K562 (cell line): ENCODE data around the gene ITSN2. TPM values are rescaled to one million over a fixed set of nuclear protein-coding genes. Genes with fewer than 3 reads are reported as not detected.

ENCODE experiments used
- ATAC-seq: fragments of 200-7000 bp; cut with Tn5 transposase; 3 replicates; pipeline ENCODE4 v1.9.1; 2020; ENCODE audit warnings: moderate library complexity
- BruUV-seq: library from RNA; stranded (reverse); fragments of 400-500 nt; replicated peaks from 2 replicates; lab custom pipeline; 2021; lab: Mats Ljungman, UMichigan
- CTCF ChIA-PET: fragments of 300-600 bp; formaldehyde crosslinking; extraction: SDS; loops from one replicate; lab custom pipeline; 2021; ENCODE audit warnings: low intra/inter-chr PET ratio; lab: Yijun Ruan, JAX
- POLR2A ChIA-PET: fragments of 300-600, 350-650 bp; sonication (Branson Sonifier 250); formaldehyde crosslinking; extraction: SDS; loops from one replicate; lab custom pipeline; 2021; ENCODE audit warnings: antibody characterized with exemption, inconsistent platforms; lab: Yijun Ruan, JAX
- DNase-seq, 4 experiments: peaks; one replicate each; pipeline versions ENCODE4 v3.0.0 to v3.0.0-alpha.2; 2011 to 2018; ENCODE audit warnings: low spot score in 3 of 4, mixed read lengths in 3 of 4; ENCODE audit errors: extremely low read depth in 1 of 4
- FAIRE-seq: peaks from 2 replicates; lab custom pipeline; 2011; peaks lifted over from hg19 to GRCh38; lab: Jason Lieb, UNC
- H2AFZ ChIP-seq: 2 replicates; pipeline ENCODE4 v1.6.0; 2011; ENCODE audit warnings: low read depth, low read length, control low read depth, inconsistent platforms
- H3K27ac ChIP-seq: fragments of 200-600 bp; 3 replicates; pipeline ENCODE4 v1.8.0; 2011; ENCODE audit warnings: low read depth, mild to moderate bottlenecking, control low read depth, inconsistent platforms, low read length, moderate library complexity, mixed read lengths; ENCODE audit errors: extremely low read depth
- H3K27me3 ChIP-seq, 2 experiments: fragments of 300-600 bp in 1 of 2; 2 replicates in 1 of 2; 3 replicates in 1 of 2; pipeline versions ENCODE4 v1.6.0 to v1.8.0; 2011; ENCODE audit warnings: inconsistent platforms in 2 of 2, low read length in 2 of 2, mild to moderate bottlenecking in 1 of 2, mixed read lengths in 1 of 2, moderate library complexity in 1 of 2; ENCODE audit not compliant: control insufficient read depth in 2 of 2, insufficient read depth in 2 of 2
- H3K36me3 ChIP-seq: fragments of 300-600 bp; 3 replicates; pipeline ENCODE4 v1.8.0; 2011; ENCODE audit warnings: mild to moderate bottlenecking, low read length, inconsistent platforms; ENCODE audit not compliant: control insufficient read depth, insufficient read depth
- H3K4me1 ChIP-seq, 2 experiments: fragments of 200-600 bp in 1 of 2; replicated peaks in 1 of 2; 2 replicates in 1 of 2; 3 replicates in 1 of 2; pipeline versions ENCODE4 v1.5.1 to v1.8.0; 2011; ENCODE audit warnings: inconsistent platforms in 2 of 2, low read length in 2 of 2, mild to moderate bottlenecking in 1 of 2, mixed read lengths in 1 of 2, moderate library complexity in 1 of 2; ENCODE audit not compliant: control insufficient read depth in 2 of 2, insufficient read depth in 2 of 2
- H3K4me2 ChIP-seq: 2 replicates; pipeline ENCODE4 v1.6.1; 2011; ENCODE audit warnings: low read length, control low read depth, inconsistent platforms, mixed read lengths; ENCODE audit not compliant: insufficient read depth
- H3K4me3 ChIP-seq: fragments of 200-600 bp; sonication (generic), shearing (Covaris generic); 2 replicates; pipeline ENCODE4 v1.5.1; 2016; ENCODE audit warnings: control low read depth, inconsistent platforms
- H3K79me2 ChIP-seq: fragments of 200-600 bp; 3 replicates; pipeline ENCODE4 v1.8.0; 2011; ENCODE audit warnings: low read length, inconsistent platforms; ENCODE audit not compliant: control insufficient read depth, insufficient read depth
- H3K9ac ChIP-seq, 2 experiments: 2 replicates each; pipeline versions ENCODE4 v1.6.0 to v1.6.1; 2011; ENCODE audit warnings: low read depth in 2 of 2, low read length in 2 of 2, control low read depth in 1 of 2, inconsistent platforms in 1 of 2, mild to moderate bottlenecking in 1 of 2, mixed read lengths in 1 of 2; ENCODE audit not compliant: insufficient read depth in 1 of 2
- H3K9me1 ChIP-seq: one replicate; pipeline ENCODE4 v1.6.0; 2011; ENCODE audit warnings: inconsistent platforms, mild to moderate bottlenecking, low read length, moderate library complexity; ENCODE audit not compliant: control insufficient read depth, insufficient read depth
- H3K9me3 ChIP-seq: replicated peaks from 2 replicates; pipeline ENCODE4 v1.5.1; 2011; ENCODE audit warnings: low read depth, low read length, inconsistent platforms; ENCODE audit not compliant: control insufficient read depth, insufficient read depth
- H4K20me1 ChIP-seq: replicated peaks from 2 replicates; pipeline ENCODE4 v1.6.1; 2011; ENCODE audit warnings: low read length, inconsistent platforms, mixed read lengths; ENCODE audit not compliant: control insufficient read depth, insufficient read depth
- FOSL1 ChIP-seq: fragments of 200-800 bp; sonication (Bioruptor generic); conservative IDR thresholded peaks from 2 replicates; pipeline ENCODE4 v1.6.1; 2016; ENCODE audit warnings: missing genetic modification characterization, missing compliant biosample characterization
- HSF4 ChIP-seq: fragments of 250-450 bp; sonication (Bioruptor Pico); IDR thresholded peaks from 2 replicates; pipeline ENCODE4 v2.1.2; 2022; ENCODE audit warnings: mild to moderate bottlenecking, moderate library complexity, borderline replicate concordance
- PBX2 ChIP-seq, 2 experiments: IDR thresholded peaks in 1 of 2; conservative IDR thresholded peaks in 1 of 2; 2 replicates each; pipeline ENCODE4 v1.6.1; 2016; ENCODE audit warnings: low read depth in 2 of 2, mild to moderate bottlenecking in 1 of 2, missing compliant biosample characterization in 1 of 2, missing genetic modification characterization in 1 of 2, moderate library complexity in 1 of 2
- PHF8 ChIP-seq: fragments of 200-600 bp; sonication (generic); IDR thresholded peaks from 2 replicates; pipeline ENCODE4 v1.6.1; 2012; ENCODE audit warnings: mixed run types, mild to moderate bottlenecking, inconsistent platforms, low read length, moderate library complexity, borderline replicate concordance
- PKNOX1 ChIP-seq: fragments of 450-650 bp; IDR thresholded peaks from 2 replicates; pipeline ENCODE4 v1.6.1; 2016
- RBBP5 ChIP-seq: fragments of 200-600 bp; sonication (generic); IDR thresholded peaks from 2 replicates; pipeline ENCODE4 v1.6.1; 2012; ENCODE audit warnings: borderline replicate concordance, mild to moderate bottlenecking, low read length, control low read depth, inconsistent platforms; ENCODE audit not compliant: insufficient read depth, poor library complexity, severe bottlenecking
- TCF7L2 ChIP-seq: fragments of 150-350 bp; IDR thresholded peaks from 2 replicates; pipeline ENCODE4 v1.6.1; 2016; ENCODE audit warnings: low read depth, mild to moderate bottlenecking, low read length, moderate library complexity
- ZNF507 ChIP-seq: conservative IDR thresholded peaks from 2 replicates; pipeline ENCODE4 v1.6.1; 2017; ENCODE audit warnings: missing genetic modification characterization, missing compliant biosample characterization
- WGBS: fragments of 100-300 bp; shearing (Covaris generic); methylation state at CpG from one replicate; pipeline ENCODE4 v1.1.6; 2016; ENCODE audit warnings: low coverage, mixed read lengths; ENCODE audit not compliant: insufficient coverage; ENCODE audit errors: missing lambda C conversion rate; 5-methylcytosine and 5-hydroxymethylcytosine counted together
- in situ Hi-C: fragments of 300-500 bp; cut with MboI; formaldehyde crosslinking; loops from 4 replicates; pipeline ENCODE4 v1.15.0; 2018; ENCODE audit warnings: inconsistent platforms, mixed read lengths
- intact Hi-C: fragments of 100-400 bp; cut with micrococcal nuclease; formaldehyde crosslinking; loops from 2 replicates; pipeline ENCODE4 v1.14.2; 2022
- polyA plus RNA-seq, 8 experiments: library from polyadenylated mRNA; depleted of rRNA in 4 of 8; stranded (reverse) in 5 of 8; unstranded in 3 of 8; fragments of >200 nt; fragmentation: Nextera tagmentation in 2 of 8; fragmentation: Illumina TruSeq in 1 of 8; extraction: Ambion mirVana in 2 of 8; extraction: Trizol in 1 of 8; gene quantifications; 2 replicates each; pipeline versions ENCODE4 v1.2.1 to v1.2.3, GENCODE V29; 2011 to 2014; ENCODE audit warnings: inconsistent platforms in 1 of 8, missing spikeins in 1 of 8
- total RNA-seq, 7 experiments: library from RNA; depleted of rRNA in 6 of 7; stranded (reverse); fragments of >200 nt in 6 of 7; fragmentation: Illumina TruSeq in 2 of 7; extraction: Trizol in 2 of 7; gene quantifications; 2 replicates each; pipeline versions ENCODE4 v1.2.1 to v1.2.3, GENCODE V29; 2011 to 2021; ENCODE audit warnings: low replicate concordance in 1 of 7
- TF ChIP-seq, protein P1 (sequence below), 2 experiments: fragments of 450-650 bp in 1 of 2; sonication (generic) in 1 of 2; formaldehyde crosslinking in 1 of 2; IDR thresholded peaks in 1 of 2; conservative IDR thresholded peaks in 1 of 2; 2 replicates each; pipeline versions ENCODE4 v1.6.1 to v1.8.1; 2016 to 2023; ENCODE audit warnings: mild to moderate bottlenecking in 2 of 2, moderate library complexity in 2 of 2, inconsistent platforms in 1 of 2, missing genetic modification reagents in 1 of 2

The ITSN2 gene
- total and polyA plus RNA-seq, 9 of the 15 experiments (the other 6 are each of a cell fraction or from before 2014, with no cell fraction given), result 6.6 to 19.9 (median 15.2) TPM

DNA sequence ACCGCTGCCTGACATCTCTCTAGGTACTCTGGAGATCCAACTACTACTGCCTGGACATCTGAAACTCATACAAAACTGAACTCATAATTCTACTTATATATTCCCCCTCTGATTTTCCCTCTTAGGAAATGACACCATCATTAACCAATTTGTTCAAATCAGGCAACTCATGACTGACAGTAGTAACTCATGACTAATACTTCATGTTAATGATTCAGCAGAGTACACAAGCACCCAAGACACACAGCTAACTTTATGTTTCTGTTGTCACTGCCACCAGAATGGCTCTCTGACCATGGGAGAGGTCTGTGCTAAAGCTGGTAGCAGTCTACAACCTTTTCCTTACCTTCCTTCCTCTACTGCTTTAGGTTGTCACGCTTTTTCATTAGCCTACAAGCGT lies 91.1 kb downstream of the ITSN2 start:
- no peaks in the 10 kb centered on the region for H3K4me1 ChIP-seq
- intact Hi-C loops (no loop called here), in situ Hi-C loops (no loop called here)
- CTCF ChIA-PET, result interaction anchor here (0.6 kb wide), 1 partner anchor 870 kb away, joined by 4 read pairs; no protein-coding TSS in a partner anchor
- H2AFZ ChIP-seq, result no peak overlapping the region
- H3K36me3 ChIP-seq, result peaks cover 12% of the 10 kb centered on the region; the same call in 1 of the 3 replicates
- FAIRE-seq (peak; percentile 42), ATAC-seq (no peak), DNase-seq (no peak)
- no peak overlapping the region for H3K4me2 ChIP-seq
- H3K9me3 ChIP-seq, result no peaks in the 10 kb centered on the region
- no peak overlapping the region for H3K4me3 ChIP-seq
- no peak overlapping the region for H3K27ac ChIP-seq
- no peaks in the 10 kb centered on the region for H3K79me2 ChIP-seq
- H3K9ac ChIP-seq, result no peak overlapping the region
- H3K9me1 ChIP-seq, result no peaks in the 10 kb centered on the region
- WGBS, result 81% methylated on average over 3 of the region's 3 CpGs
- H3K27me3 ChIP-seq, result no peaks in the 10 kb centered on the region
- TF ChIP-seq TCF7L2, result no peak
- TF ChIP-seq PHF8, result no peak
- TF ChIP-seq ZNF507, result no peak
- TF ChIP-seq FOSL1 (tag), result peak; percentile 72
- no peak for TF ChIP-seq PBX2 (CRISPR knock-in tag; IDR thresholded peaks at IDR 0.05; ENCODE audit: low read depth)
- TF ChIP-seq PBX2 (tag; conservative IDR thresholded peaks at IDR 0.05; ENCODE audit: low read depth), result peak; percentile 51
- no peak for TF ChIP-seq HSF4 (CRISPR knock-in tag)
- no peak for TF ChIP-seq RBBP5
- peak; percentile 64; the same call in 1 of the 2 replicates for TF ChIP-seq PKNOX1
- TF ChIP-seq, protein P1, sequence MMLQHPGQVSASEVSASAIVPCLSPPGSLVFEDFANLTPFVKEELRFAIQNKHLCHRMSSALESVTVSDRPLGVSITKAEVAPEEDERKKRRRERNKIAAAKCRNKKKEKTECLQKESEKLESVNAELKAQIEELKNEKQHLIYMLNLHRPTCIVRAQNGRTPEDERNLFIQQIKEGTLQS (IDR thresholded peaks at IDR 0.05), result peak; percentile 62
- TF ChIP-seq, protein P1 (CRISPR knock-in tag; conservative IDR thresholded peaks at IDR 0.05), result no peak
- no peaks in the 10 kb centered on the region for H4K20me1 ChIP-seq
- BruUV-seq, result no TSS peak
- POLR2A ChIA-PET, result interaction anchor here (0.7 to 2.2 kb wide), 3 partner anchors 8 to 82 kb away, joined by 3 to 7 read pairs (median 3); no protein-coding TSS in a partner anchor
